HG03108 (cell line): ENCODE data around the gene AWAT1.
"Not testable (repeated sequence)": the region's sequence is repeated elsewhere in the genome, so short reads cannot be mapped to it uniquely, and the experiment has no call there.

Experiments used
- ATAC-seq: cut with Tn5 transposase; IDR thresholded peaks from one replicate; pipeline ENCODE4 v1.9.1; 2021; ENCODE audit warnings: moderate library complexity; ENCODE audit not compliant: unreplicated experiment

The AWAT1 gene

GRCh38 chrX:70260104-70260503 is 25.6 kb downstream of the AWAT1 start, which contains the start of gene P2RY4:
Gene P2RY4 (minus strand): TSS chrX:70260204. CDS start chrX:70259624, 580 bp downstream.
- no peak for ATAC-seq

- no peak for ATAC-seq
These were observed 28.6 kb downstream of the AWAT1 start for GRCh38 chrX:70262952-70263567.

- ATAC-seq = no peak
These were observed 30.3 kb downstream of the AWAT1 start for GRCh38 chrX:70264784-70265183.

GRCh38 chrX:70268034-70268433 is 33.6 kb downstream of the AWAT1 start, which contains the start of gene ARR3:
Gene ARR3 (plus strand): TSS chrX:70268334. CDS start chrX:70269386, 1,052 bp downstream.
- no peak for ATAC-seq

GRCh38 chrX:70274029-70274428 is 39.6 kb downstream of the AWAT1 start:
- ATAC-seq = not testable (repeated sequence)

GRCh38 chrX:70279081-70279480 is 44.6 kb downstream of the AWAT1 start:
- ATAC-seq = no peak

- no peak for ATAC-seq
These were observed 46.1 kb downstream of the AWAT1 start for GRCh38 chrX:70280573-70280972.

GRCh38 chrX:70281951-70282350 is 47.5 kb downstream of the AWAT1 start, which contains the start of gene RAB41:
Gene RAB41 (plus strand): TSS chrX:70282172. CDS start chrX:70282218, 46 bp downstream.
- ATAC-seq = no peak

- ATAC-seq = no peak
These were observed 54.8 kb downstream of the AWAT1 start for GRCh38 chrX:70289168-70289792.
